Pons (tissue), 1 donor: ENCODE results near the gene CALML3.

Experiments used
- DNase-seq: peaks from one replicate; pipeline ENCODE4 v3.0.0-alpha.2; 2016; ENCODE audit warnings: low spot score

Gene CALML3

DNA sequence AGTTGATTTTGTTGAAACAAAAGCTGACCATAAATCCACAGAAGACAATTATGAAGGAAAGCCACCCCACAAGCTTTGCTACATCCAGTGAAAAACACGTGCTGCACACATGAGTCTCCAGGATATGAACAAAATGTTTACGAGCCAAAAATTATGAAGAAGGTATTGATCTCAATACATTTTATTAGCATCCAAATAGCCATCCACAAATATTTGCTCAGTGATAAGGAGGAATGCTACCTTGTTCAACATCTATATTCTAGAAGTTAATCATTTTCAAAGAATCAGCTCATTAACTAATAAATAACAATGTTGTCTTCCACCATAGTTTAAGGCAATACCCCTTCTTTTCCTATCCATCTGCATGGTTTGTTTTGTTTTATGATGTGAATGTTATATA is 42.7 kb downstream of the CALML3 start:
- DNase-seq: no peak

DNA sequence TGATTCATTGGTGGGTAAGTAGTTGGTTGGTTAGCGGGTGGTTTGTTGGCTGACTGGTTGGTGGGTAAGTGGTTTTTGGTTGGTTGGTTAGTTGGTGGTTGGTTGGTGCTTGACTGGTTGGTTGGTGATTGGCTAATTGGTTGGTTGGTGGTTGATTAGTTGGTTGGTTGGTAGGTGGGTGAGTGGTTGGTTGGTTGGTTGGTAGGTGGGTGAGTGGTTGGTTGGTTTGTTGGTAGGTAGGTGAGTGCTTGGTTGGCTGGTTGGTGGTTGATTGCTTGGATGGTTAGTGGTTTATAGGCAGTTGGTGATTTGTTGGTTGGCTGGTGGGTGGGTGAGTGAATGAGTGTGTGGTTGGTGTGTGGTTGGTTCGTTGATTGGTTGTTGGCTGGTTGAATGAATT is 44.2 kb downstream of the CALML3 start:
- DNase-seq: no peak

DNA sequence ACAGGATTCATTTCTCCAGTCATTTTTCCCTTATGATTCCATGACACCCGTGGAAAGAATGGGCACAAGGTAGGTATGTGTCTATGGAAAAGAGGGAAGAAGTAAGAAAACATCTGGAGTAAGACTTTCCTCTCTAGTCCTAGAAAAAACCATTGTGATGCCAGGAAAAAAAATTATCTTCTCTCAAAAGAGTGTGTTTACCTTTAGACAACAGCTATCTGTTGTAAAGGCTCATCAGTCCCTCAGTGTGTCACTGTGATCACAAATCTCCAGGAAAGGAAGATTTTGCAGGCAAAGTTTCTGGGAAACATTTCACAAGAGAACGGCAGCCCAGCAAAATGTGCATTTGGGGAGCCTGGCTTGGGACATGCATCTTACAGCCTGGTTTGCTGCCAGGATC is 44.8 kb downstream of the CALML3 start:
- DNase-seq: no peak

DNA sequence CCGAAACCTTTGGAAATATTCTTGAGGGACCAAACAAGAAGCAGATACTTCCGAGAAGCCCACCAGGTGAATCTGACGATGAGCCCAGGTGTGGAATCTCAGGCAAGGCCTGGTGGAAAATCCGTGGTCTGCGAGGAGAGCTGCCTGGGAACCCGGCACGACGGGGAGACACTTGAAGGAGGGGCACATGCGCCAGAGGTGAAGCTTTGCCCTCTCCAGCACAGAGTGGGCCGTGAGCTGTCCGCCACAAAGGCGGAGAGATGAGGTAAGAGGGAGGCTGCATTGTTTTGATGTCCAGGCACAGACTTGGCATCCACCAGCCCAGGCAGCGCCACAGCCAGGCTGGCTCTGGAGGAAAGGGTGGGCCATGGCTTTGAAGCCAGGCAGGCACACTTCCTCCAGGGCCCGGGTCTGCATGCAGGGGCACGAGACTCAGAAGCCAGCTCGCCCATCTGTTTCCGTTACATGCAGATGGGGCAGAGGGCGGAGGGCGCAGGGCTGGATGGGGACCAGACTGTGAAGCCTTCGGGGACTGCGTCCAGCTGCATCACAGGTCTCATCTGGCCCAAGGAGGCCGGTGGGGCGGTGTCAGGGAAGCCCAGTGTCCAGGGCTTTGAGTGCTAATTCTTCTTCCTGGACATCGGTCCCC is 45.4 kb downstream of the CALML3 start:
- no peak for DNase-seq

DNA sequence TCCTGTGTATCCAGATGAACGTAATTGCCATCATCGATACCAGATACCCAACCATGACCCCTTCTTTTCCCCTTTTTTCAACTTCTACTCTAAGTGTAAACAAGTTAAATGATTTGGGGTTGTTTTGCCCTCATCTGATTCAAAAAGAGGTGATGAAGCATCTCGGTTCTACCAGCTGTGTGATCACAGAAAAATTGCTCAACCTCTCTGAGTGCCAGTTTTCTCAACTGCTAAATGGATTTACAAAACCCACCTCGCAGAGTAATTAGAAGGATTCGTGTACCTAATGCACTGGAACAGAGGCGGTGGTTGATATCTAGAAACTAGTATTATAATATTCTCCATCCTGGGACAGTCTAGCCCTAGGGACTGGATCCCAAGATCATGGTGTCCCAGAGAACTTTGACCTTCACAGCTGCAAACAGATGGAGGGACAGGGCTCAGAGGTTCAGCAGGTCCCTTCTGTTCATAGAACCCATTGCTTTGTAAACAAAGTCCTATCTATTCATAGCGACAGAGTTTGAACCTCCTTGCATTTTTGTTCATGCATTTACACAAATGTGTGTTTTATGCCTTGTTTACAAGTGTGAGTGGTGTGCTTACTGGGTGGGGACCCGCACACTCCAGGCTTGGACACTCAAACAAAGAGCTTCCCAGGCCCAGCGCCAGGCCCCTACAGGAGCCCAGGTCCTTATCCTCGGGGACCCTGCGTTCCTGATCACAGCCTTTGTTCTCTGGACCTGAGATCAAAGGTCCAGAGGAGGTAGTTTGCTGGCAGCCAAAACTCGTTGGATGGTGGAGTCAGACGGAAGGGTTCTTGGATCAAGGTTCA is 46.4 kb downstream of the CALML3 start:
- DNase-seq: no peak

DNA sequence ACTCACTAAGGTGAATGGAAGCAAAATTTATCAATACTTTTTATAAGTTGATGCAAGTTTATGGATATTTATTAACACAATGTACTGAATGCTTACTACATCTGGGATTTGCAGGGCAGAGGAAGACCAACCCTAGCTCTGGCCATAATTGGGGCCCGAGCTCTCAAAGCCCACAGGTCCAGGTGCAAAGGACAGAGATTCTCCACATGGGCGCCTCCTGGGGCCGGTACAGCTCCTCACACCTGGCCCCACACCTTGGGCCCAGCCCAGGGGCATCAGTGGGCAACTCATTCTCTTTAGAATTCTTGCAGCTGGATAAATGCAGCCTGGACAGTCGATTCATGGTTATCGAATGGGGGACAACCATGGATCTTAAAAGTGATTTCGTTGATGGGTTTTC is 47.1 kb downstream of the CALML3 start:
- no peak for DNase-seq

DNA sequence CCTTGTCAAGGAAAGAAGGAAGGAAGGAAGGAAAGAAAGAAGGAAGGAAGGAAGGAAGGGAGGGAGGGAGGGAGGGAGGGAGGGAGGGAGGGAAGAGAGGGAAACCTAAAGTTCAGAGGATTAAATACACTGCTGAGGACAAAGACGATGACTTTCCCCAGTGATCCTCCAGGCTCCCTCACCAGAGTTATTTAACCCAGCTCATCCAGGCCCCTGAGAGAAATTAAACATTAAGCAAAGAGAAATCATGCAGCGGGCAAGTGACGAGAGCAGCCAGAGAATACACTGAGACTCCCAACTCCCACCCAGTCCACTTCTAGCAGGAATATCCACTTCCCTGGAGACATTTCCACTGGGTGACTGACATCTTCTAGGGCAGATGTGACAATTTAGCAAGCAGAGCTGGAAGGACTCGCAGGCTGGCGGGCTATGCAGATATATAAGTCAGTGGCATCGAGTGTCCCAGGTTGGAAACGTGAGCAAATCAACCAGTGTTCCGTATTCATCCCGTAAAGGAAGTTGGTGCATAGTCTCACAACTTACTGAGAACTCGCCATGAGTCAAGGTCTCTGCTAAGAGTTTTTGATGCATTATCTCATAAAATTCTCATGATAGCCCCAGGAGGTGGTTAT is 48.7 kb downstream of the CALML3 start:
- no peak for DNase-seq

DNA sequence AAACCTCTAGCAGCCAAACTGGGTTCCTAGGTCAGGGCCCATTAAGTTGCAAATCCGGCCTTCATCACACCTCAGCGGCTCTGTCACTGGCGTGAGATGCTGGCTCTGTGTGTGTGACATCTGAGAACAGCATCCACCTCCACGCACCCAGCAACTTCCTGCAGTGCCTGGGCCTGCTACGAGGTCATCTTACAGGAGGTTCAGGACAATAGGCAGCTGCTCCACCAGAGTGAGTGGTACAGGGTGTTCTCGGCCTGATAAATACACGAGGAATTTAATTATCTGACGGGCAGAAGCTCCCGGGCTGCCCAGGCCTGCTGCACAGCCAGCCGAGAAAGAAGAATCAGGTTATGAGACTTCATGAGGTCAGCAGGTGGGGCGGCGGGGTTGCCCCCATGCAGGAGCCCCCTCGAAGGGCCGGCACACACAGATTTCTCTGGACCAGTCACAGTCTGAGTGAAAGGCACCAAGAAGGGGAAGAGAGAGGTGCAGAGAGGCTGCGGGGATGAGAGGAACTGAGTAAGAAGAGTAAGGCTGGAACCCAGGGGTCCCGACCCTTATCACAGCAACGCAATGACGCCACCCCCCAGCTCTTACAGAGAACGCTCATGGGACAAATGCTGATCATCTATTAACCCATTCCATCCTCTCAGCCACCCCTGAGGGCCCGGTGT is 49.3 kb downstream of the CALML3 start:
- DNase-seq: no peak

DNA sequence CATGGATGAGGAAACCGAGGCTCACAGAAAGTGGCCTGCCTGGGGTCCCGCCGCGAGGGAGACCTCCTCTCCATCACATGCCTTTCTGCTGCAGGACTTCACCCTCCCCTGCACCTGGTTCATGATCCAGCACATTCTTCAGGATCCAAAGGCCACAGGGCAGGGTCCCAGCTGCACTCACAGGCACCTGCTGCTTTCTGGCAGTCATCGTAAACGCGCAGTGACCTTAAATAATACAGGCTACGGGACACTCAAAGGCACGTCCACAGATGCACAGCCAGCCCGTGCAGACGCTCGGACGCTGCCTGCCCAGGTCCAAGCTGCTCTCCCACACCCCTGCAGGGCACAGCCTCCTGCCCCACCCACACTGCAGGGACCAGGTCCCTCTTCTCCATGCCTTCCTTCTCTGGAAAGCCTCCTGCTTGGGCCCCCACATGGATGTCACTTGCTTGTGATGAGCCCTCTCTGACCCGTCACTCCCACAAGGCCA is 49.9 kb downstream of the CALML3 start:
- DNase-seq: no peak

DNA sequence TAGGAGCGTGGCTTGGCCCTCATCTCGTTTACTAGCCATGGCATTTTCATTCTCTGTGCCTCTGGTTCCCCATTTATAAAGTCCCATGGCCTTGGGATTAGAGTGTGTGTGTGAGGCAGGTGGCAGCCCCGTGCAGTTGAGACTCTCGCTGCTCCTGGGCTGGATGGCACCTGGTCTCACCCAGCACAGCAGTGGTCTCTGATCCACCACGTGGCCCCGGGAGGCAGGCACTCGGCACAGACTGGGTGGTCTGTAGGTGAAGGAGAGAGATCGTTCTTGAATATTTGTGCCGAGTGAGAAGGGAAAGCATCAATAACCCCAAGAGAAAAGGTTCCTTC is 50.4 kb downstream of the CALML3 start:
- no peak for DNase-seq

DNA sequence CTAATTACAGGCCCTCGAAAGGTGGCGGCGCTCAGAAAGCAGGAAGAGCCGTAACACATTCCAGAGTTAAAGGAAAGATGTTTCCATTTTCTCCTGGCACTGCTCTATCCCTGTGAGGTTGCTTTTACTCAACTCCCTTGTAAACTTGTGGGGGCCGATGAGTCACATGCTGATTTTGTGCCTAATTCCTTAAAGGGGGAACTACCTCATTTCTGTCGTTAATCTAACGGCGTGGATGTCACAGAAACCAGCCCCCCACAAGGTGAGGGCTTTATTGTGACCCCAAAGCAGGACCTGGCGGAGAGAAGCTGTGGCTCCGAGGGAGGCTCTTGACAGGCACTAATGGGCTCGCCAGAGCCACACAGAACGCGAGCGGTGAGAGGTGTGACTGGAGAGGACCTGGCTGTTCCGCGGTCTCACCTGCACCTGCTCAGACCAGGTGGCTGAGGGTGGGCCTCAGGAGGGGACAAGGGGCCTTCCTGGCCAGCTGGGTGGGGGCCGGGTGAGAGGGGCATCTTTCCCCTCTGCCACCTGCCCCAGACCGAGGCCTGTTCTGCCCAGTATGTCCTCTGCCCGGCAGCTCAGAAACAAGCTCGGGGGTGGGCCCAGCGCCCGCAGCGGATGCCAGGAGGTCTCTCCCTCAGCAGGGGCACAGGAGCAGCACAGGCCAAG is 50.9 kb downstream of the CALML3 start:
- DNase-seq: no peak

DNA sequence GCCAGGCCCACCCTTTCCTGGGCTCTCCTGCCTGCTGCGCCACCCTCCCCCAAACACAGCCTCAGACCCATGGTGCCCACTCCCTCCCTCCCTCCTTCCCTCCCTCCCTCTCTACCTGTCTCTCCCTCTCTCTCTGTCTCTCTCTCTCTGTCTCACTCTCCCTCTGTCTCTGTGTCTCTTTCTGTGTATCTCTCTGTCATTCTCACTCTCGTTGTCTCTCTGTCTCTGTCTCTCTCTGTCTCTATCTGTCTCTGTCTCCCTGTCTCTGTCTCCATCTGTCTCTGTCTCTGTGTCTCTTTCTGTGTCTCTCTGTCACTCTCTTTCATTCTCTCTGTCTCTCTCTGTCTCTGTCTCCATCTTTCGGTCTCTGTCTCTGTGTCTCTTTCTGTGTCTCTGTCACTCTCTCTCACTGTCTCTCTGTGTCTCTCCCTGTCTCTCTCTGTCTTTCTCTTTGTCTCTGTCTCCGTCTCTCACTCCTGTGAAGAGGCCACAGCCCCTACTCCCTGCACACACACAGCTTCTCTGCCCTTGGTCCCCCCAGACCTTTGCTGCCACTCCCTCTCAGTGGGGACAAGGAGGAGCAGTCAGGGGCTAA is 51.5 kb downstream of the CALML3 start:
- no peak for DNase-seq
